ENCODE data around the gene ELMO3.

Gene ELMO3

DNA sequence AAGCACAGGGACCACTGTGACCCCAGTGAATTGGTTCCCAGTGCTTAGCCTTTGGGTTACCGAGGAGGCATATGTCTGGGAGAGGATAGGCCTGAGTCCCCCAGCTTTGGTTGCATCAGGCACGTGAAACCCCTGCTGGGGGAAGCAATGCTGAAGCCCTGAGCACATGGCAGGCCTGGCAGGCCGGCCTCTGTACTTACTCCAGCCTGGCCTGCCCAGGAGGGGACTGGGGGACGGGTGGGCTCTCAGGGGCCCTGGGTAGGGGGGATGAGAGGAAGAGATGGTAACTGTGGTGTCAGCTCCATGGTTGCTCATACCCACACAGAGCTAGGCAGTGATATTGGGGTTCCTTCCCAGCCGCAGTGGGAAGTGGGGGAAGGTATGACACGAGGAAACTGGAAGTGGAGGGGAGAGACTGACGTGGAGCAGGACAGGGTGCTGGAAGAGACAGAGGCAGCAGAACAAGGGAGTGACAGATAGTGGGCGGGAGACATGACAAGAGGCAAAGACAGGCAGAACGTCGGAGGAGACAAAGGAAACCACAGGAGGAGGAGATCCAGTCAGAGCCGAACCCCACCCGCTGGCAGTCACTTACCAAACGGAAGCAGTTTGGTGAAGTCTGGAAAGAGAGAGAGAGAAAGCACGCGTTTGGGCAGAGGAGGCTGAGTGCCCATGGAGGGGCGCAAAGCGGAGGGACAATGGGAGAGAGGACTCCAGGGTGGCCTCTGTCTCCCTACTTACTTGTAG is 37.1 kb downstream of the ELMO3 start:
- peak in 1 of 2 experiments; percentile 31 for DNase-seq (ENCODE audit: low read depth in 1 of 2, low spot score in 1 of 2)
- TF ChIP-seq POLR2AphosphoS5 (IDR thresholded peaks at IDR 0.05; ENCODE audit: low read depth) (no peak), GABPA (IDR thresholded peaks at IDR 0.05; ENCODE audit: low read depth) (no peak), SPI1 (IDR thresholded peaks at IDR 0.05; ENCODE audit: borderline replicate concordance, low read depth) (no peak)
- TF ChIP-seq, protein P1, sequence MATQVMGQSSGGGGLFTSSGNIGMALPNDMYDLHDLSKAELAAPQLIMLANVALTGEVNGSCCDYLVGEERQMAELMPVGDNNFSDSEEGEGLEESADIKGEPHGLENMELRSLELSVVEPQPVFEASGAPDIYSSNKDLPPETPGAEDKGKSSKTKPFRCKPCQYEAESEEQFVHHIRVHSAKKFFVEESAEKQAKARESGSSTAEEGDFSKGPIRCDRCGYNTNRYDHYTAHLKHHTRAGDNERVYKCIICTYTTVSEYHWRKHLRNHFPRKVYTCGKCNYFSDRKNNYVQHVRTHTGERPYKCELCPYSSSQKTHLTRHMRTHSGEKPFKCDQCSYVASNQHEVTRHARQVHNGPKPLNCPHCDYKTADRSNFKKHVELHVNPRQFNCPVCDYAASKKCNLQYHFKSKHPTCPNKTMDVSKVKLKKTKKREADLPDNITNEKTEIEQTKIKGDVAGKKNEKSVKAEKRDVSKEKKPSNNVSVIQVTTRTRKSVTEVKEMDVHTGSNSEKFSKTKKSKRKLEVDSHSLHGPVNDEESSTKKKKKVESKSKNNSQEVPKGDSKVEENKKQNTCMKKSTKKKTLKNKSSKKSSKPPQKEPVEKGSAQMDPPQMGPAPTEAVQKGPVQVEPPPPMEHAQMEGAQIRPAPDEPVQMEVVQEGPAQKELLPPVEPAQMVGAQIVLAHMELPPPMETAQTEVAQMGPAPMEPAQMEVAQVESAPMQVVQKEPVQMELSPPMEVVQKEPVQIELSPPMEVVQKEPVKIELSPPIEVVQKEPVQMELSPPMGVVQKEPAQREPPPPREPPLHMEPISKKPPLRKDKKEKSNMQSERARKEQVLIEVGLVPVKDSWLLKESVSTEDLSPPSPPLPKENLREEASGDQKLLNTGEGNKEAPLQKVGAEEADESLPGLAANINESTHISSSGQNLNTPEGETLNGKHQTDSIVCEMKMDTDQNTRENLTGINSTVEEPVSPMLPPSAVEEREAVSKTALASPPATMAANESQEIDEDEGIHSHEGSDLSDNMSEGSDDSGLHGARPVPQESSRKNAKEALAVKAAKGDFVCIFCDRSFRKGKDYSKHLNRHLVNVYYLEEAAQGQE (IDR thresholded peaks at IDR 0.05; ENCODE audit: insufficient replicate concordance, low read depth), result no peak
- TF ChIP-seq, protein P2, sequence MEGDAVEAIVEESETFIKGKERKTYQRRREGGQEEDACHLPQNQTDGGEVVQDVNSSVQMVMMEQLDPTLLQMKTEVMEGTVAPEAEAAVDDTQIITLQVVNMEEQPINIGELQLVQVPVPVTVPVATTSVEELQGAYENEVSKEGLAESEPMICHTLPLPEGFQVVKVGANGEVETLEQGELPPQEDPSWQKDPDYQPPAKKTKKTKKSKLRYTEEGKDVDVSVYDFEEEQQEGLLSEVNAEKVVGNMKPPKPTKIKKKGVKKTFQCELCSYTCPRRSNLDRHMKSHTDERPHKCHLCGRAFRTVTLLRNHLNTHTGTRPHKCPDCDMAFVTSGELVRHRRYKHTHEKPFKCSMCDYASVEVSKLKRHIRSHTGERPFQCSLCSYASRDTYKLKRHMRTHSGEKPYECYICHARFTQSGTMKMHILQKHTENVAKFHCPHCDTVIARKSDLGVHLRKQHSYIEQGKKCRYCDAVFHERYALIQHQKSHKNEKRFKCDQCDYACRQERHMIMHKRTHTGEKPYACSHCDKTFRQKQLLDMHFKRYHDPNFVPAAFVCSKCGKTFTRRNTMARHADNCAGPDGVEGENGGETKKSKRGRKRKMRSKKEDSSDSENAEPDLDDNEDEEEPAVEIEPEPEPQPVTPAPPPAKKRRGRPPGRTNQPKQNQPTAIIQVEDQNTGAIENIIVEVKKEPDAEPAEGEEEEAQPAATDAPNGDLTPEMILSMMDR (IDR thresholded peaks at IDR 0.05; ENCODE audit: insufficient read depth, low read length), result no peak
- H3K27me3 ChIP-seq (ENCODE audit: insufficient read depth, poor library complexity, severe bottlenecking), result no peaks in the 10 kb centered on the region
- no peak overlapping the region for H3K4me3 ChIP-seq (replicated peaks; ENCODE audit: insufficient read depth, low read length)
- H3K27ac ChIP-seq (replicated peaks), result peak overlapping the region; percentile 7

DNA sequence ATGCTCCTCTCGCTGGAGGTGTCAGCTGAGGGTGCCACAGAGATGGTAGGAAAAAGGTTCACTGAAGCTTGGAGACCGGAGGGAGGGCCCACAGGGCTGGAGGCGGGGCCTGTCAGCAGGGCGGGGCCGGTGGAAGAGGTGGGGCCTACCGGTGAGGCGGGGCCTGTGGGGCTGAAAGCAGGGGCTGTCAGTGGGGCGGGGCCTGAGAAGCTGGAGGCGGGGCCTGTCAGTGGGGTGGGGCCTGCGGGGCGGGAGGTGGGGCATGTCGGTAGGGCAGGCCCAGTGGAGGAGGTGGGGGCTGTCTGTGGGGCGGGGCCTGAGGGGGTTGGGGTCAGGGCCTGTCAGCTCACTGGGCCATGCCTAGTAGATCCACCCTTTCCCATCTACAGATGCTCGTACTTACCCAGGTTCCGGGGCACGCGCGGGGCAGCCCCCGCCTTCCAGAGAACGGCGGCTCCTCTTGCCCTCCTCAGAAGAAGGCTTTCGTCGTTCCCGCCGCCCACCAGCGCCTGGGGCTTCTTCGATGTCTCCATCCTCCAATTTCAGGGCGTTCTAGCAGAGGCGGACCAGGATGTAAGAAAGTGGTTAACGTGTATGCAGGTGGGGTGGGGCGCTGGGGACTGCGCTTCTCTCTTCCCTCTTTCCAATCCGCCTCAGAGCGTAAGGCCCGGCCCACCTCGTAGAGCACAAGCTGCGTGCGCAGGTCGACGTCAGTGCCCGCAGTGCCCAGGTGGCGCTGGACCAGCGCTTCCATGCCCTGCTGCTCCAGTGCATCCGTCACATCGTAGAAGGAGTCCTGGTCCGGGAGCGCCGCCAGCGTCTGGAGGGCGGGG is 37.8 kb downstream of the ELMO3 start:
- DNase-seq (ENCODE audit: low read depth in 1 of 2, low spot score in 1 of 2), result peak in 1 of 2 experiments; percentile 73
- H3K27me3 ChIP-seq (ENCODE audit: insufficient read depth, poor library complexity, severe bottlenecking), result no peaks in the 10 kb centered on the region
- H3K27ac ChIP-seq (replicated peaks), result no peak overlapping the region; the same call in 1 of the 2 replicates
- TF ChIP-seq, protein P1 (IDR thresholded peaks at IDR 0.05; ENCODE audit: insufficient replicate concordance, low read depth), result no peak
- TF ChIP-seq GABPA (IDR thresholded peaks at IDR 0.05; ENCODE audit: low read depth) (no peak), POLR2AphosphoS5 (IDR thresholded peaks at IDR 0.05; ENCODE audit: low read depth) (no peak), SPI1 (IDR thresholded peaks at IDR 0.05; ENCODE audit: borderline replicate concordance, low read depth) (no peak)
- TF ChIP-seq, protein P2 (IDR thresholded peaks at IDR 0.05; ENCODE audit: insufficient read depth, low read length), result no peak
- H3K4me3 ChIP-seq (replicated peaks; ENCODE audit: insufficient read depth, low read length), result no peak overlapping the region

DNA sequence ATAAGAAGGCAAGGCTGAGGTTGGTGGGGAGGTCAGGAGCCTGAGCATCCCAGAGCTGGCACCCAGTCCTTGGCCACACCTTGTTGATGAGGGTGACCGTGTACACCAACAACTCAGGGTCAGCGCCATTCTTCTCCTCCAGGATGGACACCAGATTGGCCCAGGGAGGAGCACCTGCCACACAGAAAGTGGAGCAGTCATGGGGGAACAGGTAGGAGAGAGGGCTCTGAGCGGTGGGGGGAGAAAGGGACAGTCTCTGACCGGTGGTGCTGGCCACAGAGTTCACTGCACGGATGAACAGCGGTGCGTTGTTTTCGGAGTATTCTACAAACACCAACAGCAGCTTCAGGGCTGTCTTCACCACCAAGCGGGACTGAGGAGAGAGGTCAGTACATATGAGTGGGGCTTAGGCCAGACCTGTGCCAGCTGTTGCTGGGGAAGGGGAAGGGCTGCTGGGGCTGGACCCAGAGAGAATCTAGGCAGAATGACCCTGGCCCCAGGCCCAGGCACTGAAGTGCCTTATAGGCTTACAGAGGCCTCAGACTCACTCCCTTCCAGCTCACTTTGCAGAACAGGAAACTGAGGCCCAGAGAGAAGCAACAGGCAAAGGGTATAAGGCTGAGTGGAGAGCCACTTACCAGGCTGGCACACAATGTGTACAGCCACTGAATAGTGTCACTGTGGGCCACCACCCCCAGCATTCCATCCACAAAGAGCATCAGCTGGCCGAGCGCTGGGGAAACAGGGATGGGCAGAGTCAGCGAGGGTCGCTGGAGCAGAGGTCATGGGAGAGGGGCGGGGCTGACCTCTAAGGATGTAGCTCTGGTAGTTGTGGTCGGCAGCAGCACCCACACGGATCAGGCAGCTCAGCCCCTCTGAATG is 38.7 kb downstream of the ELMO3 start:
- TF ChIP-seq SPI1 (IDR thresholded peaks at IDR 0.05; ENCODE audit: borderline replicate concordance, low read depth), result no peak
- TF ChIP-seq, protein P2 (IDR thresholded peaks at IDR 0.05; ENCODE audit: insufficient read depth, low read length), result no peak
- no peak for TF ChIP-seq POLR2AphosphoS5 (IDR thresholded peaks at IDR 0.05; ENCODE audit: low read depth)
- TF ChIP-seq, protein P1 (IDR thresholded peaks at IDR 0.05; ENCODE audit: insufficient replicate concordance, low read depth), result no peak
- TF ChIP-seq GABPA (IDR thresholded peaks at IDR 0.05; ENCODE audit: low read depth), result no peak
- Histone ChIP-seq H3K4me3 (replicated peaks; ENCODE audit: insufficient read depth, low read length) (no peak overlapping the region), H3K27me3 (ENCODE audit: insufficient read depth, poor library complexity, severe bottlenecking) (no peaks in the 10 kb centered on the region), H3K27ac (replicated peaks) (no peak overlapping the region)
- DNase-seq (ENCODE audit: low read depth in 1 of 2, low spot score in 1 of 2), result no peak

All from HL-60 (cell line).